T-helper 22 cell (primary cell): ENCODE data around the gene CD99L2.
"Not testable (repeated sequence)": the region's sequence is repeated elsewhere in the genome, so short reads cannot be mapped to it uniquely, and the experiment has no call there.

ENCODE experiments used
- DNase-seq: peaks from one replicate; pipeline ENCODE4 v3.0.0-alpha.2; 2020; ENCODE audit warnings: low read depth

Gene CD99L2

GRCh38 chrX:150896632-150897031 lies 1.8 kb downstream of the CD99L2 start:
- no peak for DNase-seq

DNA sequence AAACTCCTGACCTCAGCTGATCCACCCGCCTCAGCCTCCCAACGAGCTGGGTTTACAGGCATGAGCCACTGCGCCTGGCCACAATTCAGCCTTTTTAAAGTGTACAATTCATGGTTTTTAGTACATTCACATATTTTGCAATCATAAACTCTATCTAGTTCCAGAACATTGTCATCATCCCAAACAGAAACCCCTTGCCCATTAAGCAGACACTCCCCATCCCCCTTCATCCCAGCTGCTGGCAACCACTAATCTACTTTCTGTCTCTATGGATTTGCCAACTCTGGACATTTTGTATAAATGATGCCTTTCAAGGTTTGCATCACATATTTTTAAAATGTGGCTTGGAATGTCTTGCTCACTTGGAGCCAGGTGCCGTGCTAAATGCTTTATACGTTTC lies 4.5 kb downstream of the CD99L2 start:
- DNase-seq: no peak

DNA sequence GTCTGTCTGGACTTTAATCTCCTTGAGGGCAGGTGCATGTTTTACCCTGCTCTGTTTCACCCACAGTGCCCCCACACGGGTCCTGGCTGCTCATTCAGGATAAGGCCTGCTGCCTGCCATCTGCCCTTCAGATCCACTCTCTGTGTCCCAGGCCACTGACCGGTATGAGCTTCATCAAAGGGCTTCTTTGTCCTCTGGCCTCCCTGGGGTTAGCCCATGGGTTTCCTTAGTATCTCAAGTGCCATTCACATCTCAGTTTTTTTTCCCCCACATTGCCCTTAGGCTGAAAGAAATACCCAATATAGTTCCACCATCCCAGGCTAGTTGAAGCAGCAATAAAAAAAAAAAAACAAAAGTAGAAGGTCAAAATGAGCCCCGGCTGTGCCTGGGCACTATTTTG lies 9.3 kb downstream of the CD99L2 start:
- no peak for DNase-seq

GRCh38 chrX:150887906-150888465 lies 10.5 kb downstream of the CD99L2 start:
- no peak for DNase-seq

DNA sequence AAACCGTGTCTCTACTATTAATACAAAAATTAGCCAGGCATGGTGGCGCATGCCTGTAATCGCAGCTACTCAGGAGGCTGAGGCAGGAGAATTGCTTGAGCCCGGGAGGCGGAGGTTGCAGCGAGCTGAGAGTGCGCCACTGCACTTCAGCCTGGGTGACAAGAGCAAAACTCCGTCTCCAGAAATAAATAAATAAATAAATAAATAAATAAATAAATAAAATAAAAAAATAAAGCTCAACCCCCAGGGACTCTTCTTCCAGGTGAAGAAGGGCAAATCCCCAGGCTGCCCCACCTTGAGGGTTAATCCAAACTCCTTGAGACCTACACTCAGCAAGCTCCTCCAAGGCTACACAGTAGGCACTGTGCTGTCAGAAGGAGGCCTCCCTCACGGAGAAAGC lies 11.2 kb downstream of the CD99L2 start:
- DNase-seq: not testable (repeated sequence)

- DNase-seq: no peak
Measured at GRCh38 chrX:150886381-150886780, 12.1 kb downstream of the CD99L2 start.

GRCh38 chrX:150880808-150881165 lies 17.7 kb downstream of the CD99L2 start:
- DNase-seq: no peak

DNA sequence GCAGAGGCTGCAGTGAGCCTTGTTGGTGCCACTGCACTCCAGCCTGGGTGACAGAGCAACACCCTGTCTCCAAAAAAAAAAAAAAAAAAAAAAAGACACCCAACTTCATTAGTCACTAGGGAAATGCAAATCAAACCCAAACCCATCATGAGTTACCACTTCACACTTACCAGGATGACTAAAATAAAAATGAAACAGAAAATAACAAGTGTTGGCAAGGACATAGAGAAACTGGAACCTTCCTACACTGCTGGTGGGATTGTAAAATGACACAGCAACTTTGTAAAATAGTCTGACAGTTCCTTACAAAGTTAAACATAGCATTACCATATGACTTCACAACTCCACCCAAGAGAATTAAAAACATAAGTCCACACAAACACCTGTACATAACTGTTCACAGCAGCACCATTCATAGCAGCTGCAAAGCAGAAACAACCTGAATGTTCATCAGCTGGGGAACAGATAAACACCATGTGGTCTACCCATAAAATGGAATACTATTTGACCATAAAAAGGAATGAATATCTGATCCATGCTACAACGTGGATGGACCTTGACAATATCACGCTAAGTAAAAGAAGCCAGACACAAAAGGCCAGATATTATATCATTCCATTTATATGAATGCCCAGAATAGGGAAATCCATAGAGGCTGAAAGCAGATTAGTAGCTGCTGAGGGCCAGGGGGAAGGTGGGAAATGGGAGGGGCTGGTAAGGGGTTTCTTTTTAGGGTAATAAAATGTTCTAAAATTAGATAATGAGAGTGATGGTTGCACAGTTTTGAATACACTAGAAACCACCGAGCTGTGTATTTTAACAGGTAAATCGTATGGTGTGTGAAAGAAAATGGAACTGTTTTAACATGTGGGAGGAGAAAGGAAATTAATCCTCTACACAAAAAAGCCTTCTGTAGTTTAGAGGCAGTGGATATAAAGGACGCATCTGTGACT lies 18.3 kb downstream of the CD99L2 start:
- no peak for DNase-seq

GRCh38 chrX:150875621-150876020 lies 22.8 kb downstream of the CD99L2 start:
- not testable (repeated sequence) for DNase-seq

DNA sequence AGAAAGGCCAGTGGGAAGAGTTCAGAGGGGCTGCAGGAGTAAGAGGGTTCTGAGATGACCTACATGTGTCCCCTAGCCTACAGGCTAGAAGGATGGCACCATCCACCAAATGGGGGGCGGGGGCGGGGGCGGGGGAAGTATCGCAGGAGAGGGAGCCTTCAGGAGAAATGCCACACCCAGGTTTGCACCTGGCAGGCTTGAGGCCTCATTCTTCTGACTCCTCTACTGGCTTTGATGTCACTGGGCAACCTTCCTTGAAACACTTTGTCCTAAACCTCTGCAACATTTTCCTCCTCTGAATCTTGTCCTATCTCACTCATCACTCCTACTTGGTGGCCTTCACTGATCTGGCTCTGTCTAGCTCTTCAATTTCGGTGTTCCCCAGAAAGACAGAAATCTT lies 24.0 kb downstream of the CD99L2 start:
- DNase-seq: no peak

GRCh38 chrX:150873616-150874015 lies 24.9 kb downstream of the CD99L2 start:
- DNase-seq: no peak

- no peak for DNase-seq
Measured at GRCh38 chrX:150872773-150873336, 25.6 kb downstream of the CD99L2 start.

DNA sequence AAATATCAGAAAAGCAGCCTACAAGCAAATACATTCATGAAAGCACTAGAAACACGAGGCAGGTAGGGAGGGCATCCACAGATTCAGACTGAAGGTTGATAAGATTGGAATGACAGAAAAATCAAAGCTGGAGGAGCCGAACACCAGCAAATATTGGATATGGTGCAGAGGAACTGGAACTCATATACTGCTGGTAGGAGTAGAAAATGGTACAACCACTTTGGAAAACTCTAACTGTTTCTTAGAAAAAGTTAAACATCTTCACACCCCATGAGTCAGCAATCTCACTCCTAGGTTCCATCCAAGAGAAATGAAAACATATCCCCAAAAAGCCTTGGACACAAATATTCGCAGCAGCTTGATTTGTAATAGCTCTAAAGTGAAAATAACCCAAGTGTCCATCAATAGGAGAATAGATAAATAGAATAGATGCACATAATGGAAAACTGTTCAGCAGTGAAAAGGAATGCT lies 27.1 kb downstream of the CD99L2 start:
- no peak for DNase-seq

DNA sequence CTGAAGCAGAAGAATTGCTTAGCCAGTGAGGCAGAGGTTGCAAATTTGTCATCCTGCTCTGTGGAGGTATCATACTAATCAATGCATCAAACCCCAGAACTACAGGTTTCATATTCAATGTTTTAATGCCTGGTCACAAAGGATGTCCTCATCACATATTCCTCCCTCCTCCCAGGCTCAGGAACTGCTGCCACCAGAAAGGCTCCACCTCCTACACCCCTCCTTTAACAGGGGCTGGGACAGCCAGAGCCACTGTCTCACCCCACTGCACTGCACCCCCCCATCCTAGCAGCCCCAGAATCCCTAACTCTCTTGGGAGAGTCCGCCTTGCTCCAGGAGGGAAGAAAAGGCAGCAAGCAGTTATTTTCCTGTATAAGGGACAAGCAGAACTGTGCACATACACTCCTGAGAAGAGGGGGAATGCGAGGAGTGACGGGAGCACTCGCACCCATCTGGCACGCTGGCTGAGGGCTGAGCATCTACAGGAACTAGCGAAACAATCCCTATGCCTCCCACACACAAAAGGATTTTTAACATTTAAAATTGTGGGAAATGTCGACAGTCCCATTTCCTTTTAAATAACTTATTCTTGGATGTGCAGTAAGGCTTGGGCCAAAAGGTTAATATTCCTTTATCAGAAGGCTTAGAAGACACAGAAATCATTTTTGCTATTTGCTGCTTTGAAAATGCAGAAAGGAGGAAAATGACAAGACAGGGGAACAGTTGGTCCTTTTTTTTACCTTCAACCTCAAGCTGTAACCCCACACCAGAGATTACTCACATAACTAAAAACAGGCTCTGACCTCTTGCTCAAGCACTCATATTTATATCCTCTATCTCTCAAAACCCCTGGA lies 27.8 kb downstream of the CD99L2 start:
- no peak for DNase-seq

DNA sequence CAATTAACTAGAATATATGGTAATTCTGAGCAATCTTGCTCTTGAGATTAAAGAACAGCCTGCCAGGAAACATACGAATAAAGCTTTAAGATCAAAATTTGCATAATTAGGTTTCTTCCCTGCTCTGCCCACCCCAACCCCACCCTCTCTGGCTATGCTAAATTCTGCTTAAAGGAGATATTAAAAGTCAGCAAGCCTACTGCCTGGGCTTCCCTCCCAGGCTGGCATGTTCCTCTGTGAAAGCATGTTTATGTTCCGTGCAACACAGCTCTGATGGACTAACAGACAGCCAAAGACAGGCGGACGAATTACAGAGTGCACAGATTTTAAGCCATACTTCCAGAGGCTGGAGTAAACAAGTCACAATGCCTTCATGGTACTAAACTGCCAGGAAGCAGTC lies 28.4 kb downstream of the CD99L2 start:
- no peak for DNase-seq

DNA sequence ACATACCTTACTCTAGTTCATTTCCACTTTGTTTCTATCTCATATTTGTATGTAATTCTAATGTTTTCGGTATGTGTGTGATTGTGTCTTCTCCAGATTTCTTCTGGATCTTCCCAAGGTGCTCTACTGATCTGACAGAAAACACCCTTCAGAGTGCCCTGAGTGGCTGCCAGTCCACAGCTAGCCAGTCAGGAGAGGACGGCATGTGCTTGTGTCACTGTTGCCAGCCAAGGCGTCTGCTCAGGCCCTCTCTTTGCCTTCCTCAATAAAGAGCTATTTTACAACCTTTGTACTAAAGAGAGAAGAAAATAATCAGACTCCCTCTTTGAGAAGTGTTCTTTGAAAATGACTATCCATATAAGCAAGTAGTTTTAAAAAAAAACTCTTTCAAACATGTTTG lies 29.0 kb downstream of the CD99L2 start:
- no peak for DNase-seq

- no peak for DNase-seq
Measured at GRCh38 chrX:150868625-150869024, 29.8 kb downstream of the CD99L2 start.

DNA sequence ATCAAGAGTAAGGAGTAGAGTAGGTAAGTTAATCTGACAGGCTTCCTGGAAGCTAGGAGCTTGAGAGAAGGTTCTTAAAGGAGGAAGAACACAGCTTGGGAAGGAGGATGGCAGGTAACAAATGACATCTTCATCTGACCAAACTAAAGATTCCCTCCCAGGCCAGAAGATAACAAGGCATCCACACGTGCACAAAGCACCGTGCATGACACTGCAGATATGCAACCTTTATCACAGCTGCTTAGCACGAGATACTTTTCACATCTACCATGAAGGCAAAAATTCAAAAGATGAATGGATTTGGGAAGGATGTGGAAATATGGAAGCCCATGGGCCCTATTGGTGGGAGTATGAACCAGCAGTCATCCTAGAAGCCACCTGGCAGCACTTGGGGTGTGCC lies 34.3 kb downstream of the CD99L2 start:
- no peak for DNase-seq

DNA sequence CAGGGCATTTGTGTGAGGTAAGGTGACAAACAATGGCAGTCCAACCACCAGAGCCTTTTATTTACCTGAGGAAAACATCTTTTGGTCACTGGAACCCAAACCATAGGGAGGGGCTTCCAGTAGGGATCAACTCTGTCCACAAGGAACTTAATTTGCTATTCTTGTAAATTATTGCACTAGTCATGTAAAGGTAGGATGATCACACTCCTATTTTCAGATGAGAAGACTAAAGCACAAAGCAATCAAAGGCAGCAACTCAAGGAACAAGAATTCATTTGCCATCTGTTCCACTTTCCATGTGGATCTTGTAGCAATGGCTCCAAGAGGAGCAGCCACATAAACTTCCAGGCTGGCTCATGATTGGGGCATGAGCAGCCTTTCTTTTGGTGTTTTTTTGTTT lies 35.3 kb downstream of the CD99L2 start:
- DNase-seq: no peak

DNA sequence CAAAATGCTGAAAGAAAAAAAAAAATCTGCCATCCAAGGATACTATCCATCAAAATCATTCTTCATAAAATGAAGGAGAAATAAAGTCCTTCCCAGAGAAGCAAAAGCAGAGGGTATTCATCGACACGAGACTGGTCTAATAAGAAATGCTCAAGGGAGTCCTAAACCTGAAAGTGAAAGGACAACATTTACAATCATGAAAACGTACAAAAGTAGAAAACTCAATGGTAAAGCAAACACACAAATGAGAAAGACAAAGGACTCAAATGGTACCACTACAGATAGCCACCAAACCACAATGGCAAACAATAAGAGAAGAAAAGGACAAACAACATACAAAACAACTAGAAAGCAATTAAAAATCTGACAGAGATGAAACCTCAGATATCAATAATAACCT lies 41.0 kb downstream of the CD99L2 start:
- DNase-seq: no peak

DNA sequence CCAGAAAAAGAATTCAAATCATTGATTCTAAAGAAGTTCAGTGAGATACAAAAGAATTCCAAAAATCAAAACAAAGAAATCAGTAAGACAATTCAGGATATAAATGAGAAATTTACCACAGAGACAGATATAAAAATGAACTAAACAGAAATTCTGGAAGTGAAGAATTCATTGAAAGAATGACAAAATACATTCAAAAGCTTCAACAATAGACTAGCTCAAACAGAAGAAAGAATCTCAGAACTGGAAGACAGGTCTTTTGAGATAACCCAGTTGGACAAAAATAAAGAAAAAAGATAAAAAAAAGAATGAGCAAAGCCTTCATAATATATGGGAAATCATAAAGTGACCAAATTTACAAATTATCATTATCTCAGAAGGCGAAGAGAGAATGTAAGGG lies 41.7 kb downstream of the CD99L2 start:
- no peak for DNase-seq

DNA sequence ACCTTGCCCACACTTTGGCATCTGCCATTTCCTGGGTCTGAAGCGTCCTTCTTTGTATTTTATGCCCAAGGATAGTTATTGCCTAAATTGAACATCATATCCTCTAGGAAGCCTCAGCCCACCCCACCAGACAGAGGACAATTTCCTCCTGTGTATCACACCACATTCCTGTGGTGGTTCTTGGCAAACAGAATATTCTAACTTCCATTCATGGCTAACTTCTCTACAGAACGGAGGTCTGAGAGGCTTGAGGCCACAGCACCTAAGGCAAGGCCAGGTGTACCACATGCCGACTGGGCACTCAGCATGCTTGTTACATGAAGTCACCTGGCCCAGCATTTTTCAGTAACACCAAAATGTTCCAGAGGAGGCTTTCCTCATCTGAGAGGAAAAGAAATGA lies 42.4 kb downstream of the CD99L2 start:
- DNase-seq: no peak
